GM19468 (cell line): ENCODE data around the gene PRSS33.

Source experiments
- ATAC-seq: cut with Tn5 transposase; IDR thresholded peaks from one replicate; pipeline ENCODE4 v1.9.1; 2021; ENCODE audit warnings: mild to moderate bottlenecking, moderate library complexity, moderate number of reproducible peaks; ENCODE audit not compliant: unreplicated experiment; ENCODE audit errors: extremely low read depth

Gene PRSS33, protein sequence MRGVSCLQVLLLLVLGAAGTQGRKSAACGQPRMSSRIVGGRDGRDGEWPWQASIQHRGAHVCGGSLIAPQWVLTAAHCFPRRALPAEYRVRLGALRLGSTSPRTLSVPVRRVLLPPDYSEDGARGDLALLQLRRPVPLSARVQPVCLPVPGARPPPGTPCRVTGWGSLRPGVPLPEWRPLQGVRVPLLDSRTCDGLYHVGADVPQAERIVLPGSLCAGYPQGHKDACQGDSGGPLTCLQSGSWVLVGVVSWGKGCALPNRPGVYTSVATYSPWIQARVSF

DNA sequence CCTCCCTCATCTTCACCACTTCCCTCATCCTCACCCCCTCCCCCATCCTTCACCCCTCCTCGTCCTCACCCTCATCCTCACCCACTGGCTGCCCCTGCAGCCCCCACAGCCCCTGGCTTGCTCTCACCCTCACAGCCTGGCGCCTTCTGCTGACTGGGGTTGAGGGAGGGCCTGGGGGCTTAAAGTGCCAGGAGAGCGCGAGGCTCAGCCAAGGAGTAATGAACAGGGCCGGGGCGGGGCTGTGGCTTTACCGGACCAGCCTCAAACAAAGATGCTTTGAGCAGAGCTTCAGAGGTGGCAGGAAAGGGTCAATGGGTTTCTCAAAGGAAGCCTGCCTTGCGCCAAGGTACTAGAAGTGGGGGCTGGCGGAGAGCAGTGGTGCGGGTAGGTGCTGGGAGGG, at the start of gene PRSS33:
TSS of gene PRSS33 (minus strand) at position 155 of the 400 bp plus-strand sequence. CDS start 1,013 bp downstream, outside the sequence.
- no peak for ATAC-seq

DNA sequence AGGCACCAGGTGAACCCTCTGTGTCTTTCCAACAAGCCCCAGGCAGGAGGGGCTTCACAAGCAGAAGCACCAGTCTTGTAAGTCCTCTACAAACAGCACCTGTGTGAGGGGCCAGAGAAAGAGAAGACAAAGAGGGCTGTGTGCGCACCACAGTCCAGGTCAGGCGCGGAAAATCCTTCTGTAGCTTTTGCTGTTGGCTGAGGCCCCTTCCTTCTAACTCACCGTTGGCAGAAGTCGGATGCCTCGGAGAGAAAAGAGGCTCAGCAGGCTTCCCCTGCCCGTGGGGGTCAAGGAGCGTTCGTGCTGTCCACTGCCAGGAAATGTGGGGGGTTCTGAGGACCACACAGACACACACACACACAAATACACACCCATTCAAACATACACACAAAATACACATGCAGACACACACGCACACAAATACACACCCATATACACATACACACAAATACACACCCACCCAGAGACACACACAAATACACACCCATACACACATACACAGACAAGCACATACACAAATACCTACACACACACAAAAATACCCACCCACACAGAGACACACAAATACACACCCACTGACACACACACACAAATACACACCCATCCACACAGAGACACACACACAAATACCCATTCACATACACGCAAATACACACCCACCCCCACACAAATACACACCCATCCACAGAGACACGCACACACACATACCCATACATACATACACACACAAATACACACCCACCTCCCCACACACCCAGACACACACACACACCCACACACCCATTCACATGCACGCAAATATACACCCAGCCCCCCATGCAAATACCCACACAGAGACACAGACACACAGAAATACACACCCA, 49.5 kb upstream of the PRSS33 start:
- ATAC-seq, result no peak

DNA sequence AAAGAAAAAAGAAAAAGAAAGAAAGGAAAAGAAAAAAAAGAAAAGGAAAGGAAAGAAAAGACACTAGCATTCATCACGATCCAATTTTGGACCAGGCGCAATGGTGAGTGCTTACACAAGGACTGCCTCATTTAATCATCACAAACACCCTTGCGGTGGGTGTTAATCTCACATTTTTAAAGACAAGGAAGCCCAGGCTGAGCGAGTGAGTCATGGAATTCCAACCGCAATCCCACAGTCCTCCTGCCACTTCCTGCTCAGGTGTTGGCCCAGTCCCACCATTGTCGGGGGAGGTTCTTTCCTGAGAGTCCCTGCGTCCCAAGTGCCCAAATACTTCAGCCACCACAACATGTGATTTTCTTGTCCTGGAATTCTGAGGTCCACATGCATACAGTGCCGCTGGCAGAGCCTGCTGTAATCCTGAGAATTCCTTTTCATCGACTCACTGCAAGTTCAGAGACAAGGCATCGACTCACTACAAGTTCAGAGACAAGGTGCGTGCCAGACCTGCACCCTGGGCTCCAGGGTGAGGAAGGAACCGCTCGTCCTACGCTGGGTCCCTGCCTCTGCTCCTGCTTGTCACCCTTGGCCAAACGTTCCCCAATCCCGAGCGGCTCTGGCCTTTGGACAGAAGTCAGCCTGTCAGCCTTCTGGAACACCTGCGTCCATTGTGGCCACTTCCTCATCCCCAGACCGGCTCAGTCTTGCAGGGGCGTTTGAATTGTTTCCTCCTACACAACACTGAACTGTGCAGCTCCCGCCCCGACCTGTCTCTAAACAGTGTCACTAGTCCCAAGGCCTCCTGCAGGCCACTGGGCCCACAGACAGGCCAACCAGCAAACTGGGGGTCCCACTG, 48.5 kb upstream of the PRSS33 start:
- ATAC-seq, result no peak

DNA sequence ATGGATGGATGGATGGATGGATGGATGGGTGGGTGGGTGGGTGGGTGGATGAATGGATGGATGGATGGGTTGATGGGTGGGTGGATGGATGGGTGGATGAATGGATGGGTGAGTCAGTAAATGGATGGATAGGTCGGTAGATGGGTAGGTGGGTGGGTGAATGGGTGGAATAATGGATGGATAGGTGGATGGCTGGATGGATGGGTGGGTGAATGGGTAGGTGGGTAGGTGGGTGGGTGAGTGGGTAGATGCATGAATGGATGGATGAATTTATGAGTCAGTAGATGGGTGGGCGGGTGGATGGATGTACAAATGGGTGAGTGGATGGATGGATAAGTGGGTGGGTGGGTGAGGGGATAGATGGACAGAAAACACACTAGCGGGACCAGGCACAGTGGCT, 47.6 kb upstream of the PRSS33 start:
- no peak for ATAC-seq

DNA sequence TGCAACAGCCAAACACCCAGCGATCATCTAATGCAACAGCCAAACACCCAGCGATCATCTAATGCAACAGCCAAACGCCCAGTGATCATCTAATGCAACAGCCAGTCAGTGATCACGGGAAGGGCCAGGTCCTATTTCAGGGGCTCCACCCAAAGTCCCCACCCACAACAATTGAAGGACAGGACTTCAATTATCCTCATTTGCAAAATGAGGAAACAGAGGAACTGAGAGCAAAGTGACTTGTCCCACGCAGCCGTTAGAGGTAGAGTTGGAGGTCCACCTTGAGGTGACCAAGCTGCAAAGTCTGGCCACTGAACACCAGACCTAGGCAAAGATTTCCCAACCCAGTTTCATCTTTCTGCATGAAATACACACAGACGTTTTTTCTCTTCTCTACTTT, 46.4 kb upstream of the PRSS33 start:
- ATAC-seq, result no peak

DNA sequence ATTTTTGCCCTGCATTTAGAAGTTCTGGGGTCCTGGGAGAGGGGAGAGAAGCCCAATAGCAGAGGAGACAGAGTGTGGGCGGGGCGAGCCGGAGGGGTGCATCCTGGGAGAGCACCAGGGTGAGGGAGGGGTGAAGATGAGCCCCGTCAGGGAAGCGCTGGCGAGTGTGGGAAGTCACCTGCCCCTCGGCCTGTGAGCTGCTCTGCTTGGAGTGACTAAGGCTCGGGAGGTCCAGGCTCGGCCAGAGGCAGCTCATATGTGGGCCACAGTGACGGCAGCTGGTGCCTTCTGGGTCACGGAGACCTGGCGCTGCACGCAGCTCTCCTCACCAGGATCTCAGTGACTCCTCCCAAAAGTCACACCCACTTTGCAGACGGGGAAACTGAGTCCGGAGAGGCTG, 43.8 kb upstream of the PRSS33 start:
- no peak for ATAC-seq

DNA sequence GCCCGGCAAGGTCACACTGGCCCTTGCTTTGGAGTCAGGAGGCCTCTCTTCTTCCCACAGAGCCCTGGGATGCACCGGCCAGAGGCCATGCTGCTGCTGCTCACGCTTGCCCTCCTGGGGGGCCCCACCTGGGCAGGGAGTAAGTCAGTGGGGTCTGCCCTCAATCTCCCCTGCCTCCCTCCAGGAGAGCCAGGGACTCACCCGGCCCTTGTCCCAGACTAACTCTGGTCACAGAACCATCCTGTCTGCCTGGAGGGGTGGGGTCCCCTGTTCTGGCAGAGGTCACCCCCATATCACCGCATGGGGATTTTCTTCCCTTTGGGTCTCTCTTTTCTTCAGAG, 43.0 kb upstream of the PRSS33 start:
- no peak for ATAC-seq

DNA sequence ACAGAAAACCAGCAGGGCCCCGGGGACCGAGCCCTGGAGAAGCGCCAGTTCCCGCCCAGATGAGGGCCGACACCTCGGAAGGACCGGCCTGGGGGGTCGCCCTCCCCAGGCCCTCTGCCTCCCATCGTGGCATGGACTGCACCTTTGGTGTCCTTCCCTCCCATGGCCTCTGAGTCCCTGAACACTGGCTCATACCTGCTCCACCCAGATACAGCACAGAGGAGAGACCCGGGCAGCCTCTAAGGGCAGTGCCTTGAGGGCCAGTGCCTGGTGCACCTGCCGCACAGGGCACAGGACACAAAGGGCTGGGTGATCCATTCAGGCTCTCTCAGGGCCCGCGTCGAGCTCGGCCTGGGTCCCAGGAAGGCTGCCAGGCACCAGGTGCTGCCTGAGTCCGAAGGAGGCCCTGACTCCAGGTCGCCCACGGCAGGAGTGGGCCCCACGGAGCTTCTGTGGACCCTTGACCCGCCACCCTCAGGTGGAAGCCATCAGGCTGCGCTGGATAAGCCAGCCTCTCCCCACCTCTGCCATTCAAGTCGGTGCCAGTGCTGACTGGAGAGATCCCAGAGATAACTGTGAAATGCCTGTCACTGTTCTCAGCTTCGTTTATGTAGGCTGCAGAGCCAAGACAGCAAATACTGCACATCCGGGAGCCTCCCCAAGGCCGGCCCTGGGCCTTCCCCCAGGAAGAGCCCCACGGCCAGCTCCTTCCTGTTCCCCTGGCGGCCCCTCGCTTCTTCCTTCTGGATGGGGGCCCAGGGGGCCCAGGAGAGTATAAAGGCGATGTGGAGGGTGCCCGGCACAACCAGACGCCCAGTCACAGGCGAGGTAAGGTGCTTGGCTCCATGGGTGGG, 42.4 kb upstream of the PRSS33 start, which contains the start of gene ZG16B:
TSS of gene ZG16B (plus strand) at position 803 of the 854 bp plus-strand sequence. CDS start 139 bp downstream, outside the sequence.
- no peak for ATAC-seq

DNA sequence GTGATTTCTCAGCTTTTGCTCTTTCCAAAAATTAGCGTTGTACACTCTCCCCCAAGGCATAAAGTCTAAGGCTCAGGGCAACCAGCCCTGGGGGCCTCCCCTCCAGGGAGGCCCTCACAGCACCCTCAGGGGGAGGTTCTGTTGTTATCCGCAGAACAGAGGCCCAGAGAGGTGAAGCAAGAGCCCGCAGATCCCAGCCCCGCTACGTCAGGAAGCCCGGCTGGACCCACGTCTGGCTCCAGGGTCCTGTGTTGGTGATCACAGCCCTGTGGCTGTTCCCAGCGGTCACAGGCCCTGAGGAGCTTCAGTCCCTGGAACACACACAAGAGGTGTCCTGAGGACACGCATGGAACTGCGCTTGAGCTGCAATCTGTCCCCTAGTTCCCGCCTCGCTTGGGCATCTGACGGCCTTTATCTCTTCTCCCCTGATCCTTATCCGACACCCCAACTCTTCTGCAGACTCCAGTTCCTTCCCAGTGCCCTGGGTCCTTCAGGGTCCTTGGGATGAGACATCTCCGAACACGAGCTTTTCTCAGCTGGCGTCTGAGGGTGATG, 41.6 kb upstream of the PRSS33 start:
- no peak for ATAC-seq

DNA sequence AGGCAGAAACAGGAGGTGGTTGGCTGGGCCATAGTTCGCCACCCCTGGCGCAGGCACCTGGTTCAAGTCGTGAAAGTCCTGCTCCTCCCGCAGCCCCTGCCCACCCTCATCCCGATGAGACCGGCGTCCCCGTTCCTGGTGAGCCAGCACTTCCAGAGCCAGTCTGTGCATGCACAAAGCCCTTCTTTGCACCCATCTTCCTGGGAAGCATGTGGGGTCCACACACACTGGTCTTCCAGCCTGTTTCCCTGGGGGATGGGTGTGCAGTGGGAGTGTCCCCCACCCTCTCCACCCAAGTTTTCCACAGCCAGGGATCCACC, 41.1 kb upstream of the PRSS33 start:
- no peak for ATAC-seq

DNA sequence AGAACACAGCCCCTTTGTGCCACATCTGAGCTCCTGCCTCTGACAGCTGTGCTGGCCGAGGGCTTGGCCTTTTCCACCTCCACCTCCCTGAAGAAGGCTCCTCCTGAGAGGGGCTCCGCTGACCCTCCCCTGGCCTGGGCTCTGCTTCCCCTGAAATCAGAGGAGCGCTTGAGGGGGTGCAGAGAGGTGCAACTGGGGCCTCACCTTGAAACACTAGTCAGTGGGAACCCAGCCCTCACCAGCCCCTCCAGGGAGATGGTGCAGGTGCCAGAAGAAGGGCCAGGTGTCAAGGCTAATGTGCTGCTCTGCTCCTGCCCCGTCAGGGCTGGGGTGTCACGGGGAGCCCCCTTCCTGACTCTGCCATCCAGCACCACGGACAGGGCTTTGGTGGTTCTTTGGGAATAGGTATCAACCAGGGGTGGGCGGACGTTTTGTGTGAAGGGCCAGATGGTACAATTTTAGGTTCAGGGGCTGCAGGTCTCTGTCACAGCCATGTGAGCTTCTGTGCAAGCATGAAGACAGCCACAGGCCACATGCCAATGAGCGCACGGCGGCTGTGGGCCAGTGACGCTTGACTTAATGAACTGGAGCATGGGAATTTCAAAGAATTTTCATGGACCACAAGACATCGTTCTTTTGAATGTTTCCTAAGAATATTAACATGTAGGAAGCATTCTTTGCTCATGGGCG, 40.6 kb upstream of the PRSS33 start:
- no peak for ATAC-seq

DNA sequence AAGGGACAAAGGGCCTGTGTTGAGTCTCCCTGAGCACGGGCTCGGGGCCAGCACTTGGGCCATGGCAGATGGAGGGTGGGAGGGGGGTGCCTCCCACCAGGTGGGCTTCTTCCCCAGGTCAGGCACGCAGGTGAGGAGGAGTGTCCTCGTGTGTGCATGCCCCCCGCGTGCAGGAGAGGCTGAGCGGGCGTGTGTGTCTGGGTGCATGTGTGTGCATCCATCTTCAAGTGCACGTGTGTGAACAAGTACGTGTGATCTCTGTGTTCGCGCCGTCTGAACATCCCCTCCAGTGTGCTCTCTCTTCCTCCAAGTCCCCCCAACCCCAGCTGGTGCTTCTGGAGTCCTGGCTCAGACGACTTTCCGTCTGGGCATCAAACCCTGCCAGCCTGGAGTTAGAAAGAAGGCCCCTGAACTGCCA, 40.0 kb upstream of the PRSS33 start:
- no peak for ATAC-seq

DNA sequence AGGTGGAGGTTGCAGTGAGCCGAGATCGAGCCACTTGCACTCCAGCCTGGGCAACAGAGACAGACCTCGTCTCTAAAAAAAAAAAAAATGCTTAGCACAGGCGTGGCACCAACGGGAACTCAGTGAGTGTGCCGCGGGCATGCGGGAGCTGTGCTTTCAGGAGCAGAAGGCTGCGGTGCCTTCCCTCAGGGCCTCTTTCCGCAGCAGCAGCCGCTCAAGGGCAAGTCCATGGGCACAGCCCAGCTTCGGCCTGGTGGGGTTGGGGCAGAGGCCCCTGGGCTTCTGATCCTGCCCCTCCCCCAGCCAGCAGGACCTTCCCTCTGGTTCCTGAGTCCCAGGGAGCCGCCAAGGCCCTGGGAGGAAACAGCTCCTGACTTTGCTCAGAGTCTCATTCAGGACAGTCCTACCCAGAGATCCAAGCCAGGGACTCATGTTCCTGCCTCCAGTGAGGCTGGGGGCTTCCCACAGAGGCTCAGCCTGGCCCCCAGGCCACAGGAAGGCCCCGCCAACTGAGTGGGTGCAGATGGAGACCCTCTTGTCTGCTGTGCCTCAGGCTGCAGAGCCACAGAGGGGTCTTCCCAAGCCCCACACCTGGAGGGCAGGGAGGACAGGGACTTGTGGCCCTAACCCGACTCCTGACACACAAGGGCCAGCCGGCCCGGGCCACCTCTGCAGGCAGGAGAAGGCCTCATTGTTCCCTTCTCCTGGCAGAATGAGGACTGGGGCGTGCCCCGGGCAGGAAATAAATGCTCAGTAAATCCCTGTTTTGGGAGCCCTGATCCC, 39.4 kb upstream of the PRSS33 start:
- ATAC-seq, result no peak

DNA sequence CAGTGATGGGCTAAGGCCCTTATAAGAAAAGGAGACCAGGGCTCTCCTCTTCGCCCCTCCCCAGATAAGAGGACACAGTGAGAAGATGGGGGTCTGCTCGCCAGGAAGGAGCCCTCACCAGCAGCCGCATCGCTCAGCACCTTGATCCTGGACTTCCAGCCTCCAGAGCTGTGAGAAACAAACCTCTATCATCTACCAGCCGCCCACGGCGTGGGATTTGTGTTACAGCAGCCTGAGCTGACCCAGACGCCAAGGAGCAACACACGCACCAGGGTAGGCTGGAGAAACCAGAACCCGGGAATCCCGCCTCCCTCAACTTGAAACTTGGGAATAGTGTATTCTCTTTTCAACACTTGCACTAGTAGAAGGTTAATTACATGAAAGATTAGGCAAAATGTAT, 38.5 kb upstream of the PRSS33 start:
- no peak for ATAC-seq

DNA sequence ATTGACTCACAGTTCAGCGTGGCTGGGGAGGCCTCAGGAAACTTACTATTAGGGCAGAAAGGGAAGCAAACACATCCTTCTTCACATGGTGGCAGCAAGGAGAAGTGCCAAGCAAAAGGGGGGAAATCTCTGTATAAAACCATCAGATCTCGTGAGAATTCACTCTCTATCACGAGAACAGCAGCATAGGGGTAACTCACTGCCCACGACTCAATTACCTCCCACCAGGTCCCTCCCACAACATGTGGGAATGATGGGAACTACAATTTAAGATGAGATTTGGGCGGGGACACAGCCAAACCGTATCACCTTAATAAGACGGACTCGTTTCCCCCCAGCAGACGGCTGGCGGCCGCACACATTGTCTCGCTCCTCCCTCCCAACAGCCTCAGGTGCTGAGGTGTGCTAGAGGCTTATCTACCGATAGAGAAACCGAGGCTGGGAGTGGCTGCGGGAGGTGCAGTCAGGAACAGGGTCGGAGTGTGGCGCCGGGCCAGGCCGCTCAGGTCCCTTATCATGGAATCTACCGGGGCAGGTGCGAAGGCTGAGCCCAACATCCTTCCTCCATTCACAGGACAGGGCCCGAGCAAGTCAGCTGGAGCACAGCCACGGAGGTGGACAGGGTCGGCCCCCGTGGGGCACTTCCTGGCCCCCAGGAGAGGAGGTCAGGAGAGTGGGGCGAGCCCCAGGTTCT, 37.8 kb upstream of the PRSS33 start:
- no peak for ATAC-seq

DNA sequence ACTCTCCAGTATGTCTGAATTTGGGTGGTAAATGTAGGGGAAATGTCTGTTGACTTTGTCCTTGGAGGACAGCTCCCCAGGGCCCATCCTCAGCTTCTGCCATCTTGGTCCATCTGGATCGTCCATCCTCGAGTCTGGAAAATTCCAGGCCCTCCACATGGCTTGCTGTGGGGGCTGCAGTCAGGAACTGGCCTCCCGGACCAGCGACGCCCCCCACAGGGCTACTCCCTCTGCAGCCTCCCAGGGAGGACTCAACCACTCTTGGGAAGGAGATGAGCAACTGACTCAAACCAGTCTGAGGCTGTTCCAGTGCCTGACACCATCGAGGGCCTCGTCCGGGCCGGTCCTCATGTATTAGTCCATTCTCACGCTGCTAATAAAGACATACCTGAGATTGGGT, 37.3 kb upstream of the PRSS33 start:
- ATAC-seq, result no peak

DNA sequence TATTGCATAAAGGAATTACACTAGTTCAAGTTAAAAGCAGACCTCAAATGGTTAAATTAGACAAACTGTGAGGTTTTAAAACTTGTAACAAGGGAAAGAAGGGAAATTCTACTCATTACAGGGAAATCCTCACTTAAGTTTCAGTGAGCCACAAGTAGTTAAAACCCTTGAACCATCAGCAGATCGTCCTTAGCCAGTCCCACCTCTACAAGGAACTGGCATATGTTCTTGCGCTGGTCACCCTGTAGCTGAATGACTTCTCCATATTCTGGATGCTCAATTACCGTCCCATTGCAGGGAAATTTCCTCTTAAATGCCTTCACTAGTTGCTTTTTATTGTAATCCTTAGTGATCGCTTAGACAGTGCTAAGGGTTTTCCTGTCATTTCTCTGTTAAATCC, 35.1 kb upstream of the PRSS33 start:
- ATAC-seq, result no peak

DNA sequence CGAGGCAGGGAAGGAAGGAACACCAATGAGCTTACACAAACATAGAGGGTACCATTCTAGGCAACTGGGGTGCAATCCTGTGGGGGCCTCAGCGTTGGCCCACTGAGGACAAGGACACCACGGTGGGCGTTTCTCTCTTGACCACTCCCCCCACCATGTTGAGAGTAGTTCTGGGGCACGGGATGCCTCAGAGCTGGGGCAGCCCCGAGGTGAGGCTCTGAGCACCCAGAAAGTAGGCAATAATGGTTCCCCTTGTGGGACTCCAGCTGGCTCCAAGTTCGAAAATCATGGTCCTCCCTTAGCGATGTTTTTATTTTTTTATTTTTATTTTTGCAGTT, 34.8 kb upstream of the PRSS33 start:
- ATAC-seq, result no peak
